Ovary (tissue), 9 donors: ENCODE measurements around the gene ICA1. TPM values are rescaled to one million over a fixed set of nuclear protein-coding genes. Genes with fewer than 3 reads are reported as not detected.

Source experiments
- DNase-seq, 5 donors: peaks; one replicate each; pipeline ENCODE4 v3.0.0-alpha.2; 2019 to 2020
- H3K27ac ChIP-seq, 2 donors: fragments of 200-600 bp; one replicate each; pipeline versions ENCODE4 v1.5.1 to v1.8.0; 2019 to 2022
- H3K27me3 ChIP-seq: fragments of 200-600 bp; one replicate; pipeline ENCODE4 v1.8.0; 2022
- H3K36me3 ChIP-seq: fragments of 200-600 bp; sonication (generic); one replicate; pipeline ENCODE4 v1.5.1; 2019
- H3K4me1 ChIP-seq: one replicate; pipeline ENCODE4 v1.8.1; 2013; ENCODE audit warnings: mild to moderate bottlenecking, moderate library complexity; ENCODE audit not compliant: insufficient read depth
- H3K4me3 ChIP-seq: fragments of 200-600 bp; sonication (generic); one replicate; pipeline ENCODE4 v1.5.1; 2017
- H3K9me3 ChIP-seq, 2 donors: fragments of 200-600 bp in 1 of 2; sonication (generic) in 1 of 2; one replicate each; pipeline versions ENCODE4 v1.5.1 to v1.8.1; 2013 to 2019; ENCODE audit warnings: mild to moderate bottlenecking in 1 of 2, moderate library complexity in 1 of 2
- EP300 ChIP-seq: sonication (generic); formaldehyde crosslinking; IDR thresholded peaks from one replicate; pipeline ENCODE4 v1.6.1; 2017; ENCODE audit warnings: antibody characterized with exemption
- POLR2A ChIP-seq: fragments of 450-650 bp; IDR thresholded peaks from one replicate; pipeline ENCODE4 v1.6.1; 2017; ENCODE audit warnings: antibody characterized with exemption, mild to moderate bottlenecking, moderate library complexity
- WGBS, 3 donors: extraction: QIAGEN DNeasy Blood & Tissue Kit in 1 of 3; methylation state at CpG; one replicate each; pipeline versions ENCODE4 v1.1.5 to v1.1.7; 2013 to 2017; 5-methylcytosine and 5-hydroxymethylcytosine counted together
- intact Hi-C, 4 donors: fragments of 100-400 bp; cut with DNase I; formaldehyde crosslinking; loops; one replicate each; pipeline versions ENCODE4 v1.11.0 to v1.15.1; 2022 to 2023
- polyA plus RNA-seq, 2 donors: library from polyadenylated mRNA; stranded (reverse); fragments of 200-250 nt in 1 of 2; fragments of 350-450 nt in 1 of 2; fragmentation: Illumina TruSeq in 1 of 2; extraction: RNeasy Lipid Tissue Mini Kit (QIAGEN cat#74804) in 1 of 2; gene quantifications; one replicate each; pipeline ENCODE4 v1.2.3, GENCODE V29; 2013 to 2014
- total RNA-seq, 7 donors: library from RNA; depleted of rRNA in 2 of 7; stranded (reverse); fragments of >200 nt in 2 of 7; fragmentation: NEBNext Ultra II Directional in 3 of 7; extraction: Animal tissue kit (Norgen Biotek cat#: 25700) in 3 of 7; gene quantifications; one replicate each; pipeline versions ENCODE4 v1.1.0 to v1.2.4, GENCODE V29; 2016 to 2023
- TF ChIP-seq, protein P1 (sequence below), 3 donors: fragments of 450-650 bp in 2 of 3; fragments of 200-600 bp in 1 of 3; IDR thresholded peaks; one replicate each; pipeline versions ENCODE4 v1.5.1 to v1.8.0; 2016 to 2022; ENCODE audit warnings: antibody characterized with exemption in 3 of 3, mild to moderate bottlenecking in 1 of 3
- donor health status: DM: no; HTN: no; CAD: no; lungs with moderate emphysema.
- donor health status: DM: no; HTN: no; CAD: no.
- donor health status: Bipolar disorder and iron deficiency.
- donor health status: DM: yes; HTN: yes; CAD: no.
- donor health status: DM: no; HTN: no; CAD: no.
- donor health status: DM: yes; HTN: yes; CAD: no.

The ICA1 gene
- total and polyA plus RNA-seq, 9 donors, result 2.1 to 19.4 (median 4.7) TPM

- H3K4me1 ChIP-seq, result no peaks in the 10 kb centered on the region
- 54 to 79% (median 63%) methylated on average over 2 of the region's 2 CpGs for WGBS, 3 donors
- no peak for TF ChIP-seq POLR2A
- TF ChIP-seq EP300, result no peak
- TF ChIP-seq, protein P1, sequence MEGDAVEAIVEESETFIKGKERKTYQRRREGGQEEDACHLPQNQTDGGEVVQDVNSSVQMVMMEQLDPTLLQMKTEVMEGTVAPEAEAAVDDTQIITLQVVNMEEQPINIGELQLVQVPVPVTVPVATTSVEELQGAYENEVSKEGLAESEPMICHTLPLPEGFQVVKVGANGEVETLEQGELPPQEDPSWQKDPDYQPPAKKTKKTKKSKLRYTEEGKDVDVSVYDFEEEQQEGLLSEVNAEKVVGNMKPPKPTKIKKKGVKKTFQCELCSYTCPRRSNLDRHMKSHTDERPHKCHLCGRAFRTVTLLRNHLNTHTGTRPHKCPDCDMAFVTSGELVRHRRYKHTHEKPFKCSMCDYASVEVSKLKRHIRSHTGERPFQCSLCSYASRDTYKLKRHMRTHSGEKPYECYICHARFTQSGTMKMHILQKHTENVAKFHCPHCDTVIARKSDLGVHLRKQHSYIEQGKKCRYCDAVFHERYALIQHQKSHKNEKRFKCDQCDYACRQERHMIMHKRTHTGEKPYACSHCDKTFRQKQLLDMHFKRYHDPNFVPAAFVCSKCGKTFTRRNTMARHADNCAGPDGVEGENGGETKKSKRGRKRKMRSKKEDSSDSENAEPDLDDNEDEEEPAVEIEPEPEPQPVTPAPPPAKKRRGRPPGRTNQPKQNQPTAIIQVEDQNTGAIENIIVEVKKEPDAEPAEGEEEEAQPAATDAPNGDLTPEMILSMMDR (IDR thresholded peaks at IDR 0.05), result no peak
- H3K27ac ChIP-seq, result no peak overlapping the region
- DNase-seq, result no peak
- H3K9me3 ChIP-seq, result no peaks in the 10 kb centered on the region
- H3K36me3 ChIP-seq, result no peaks in the 10 kb centered on the region
- no peak overlapping the region for H3K4me3 ChIP-seq
- H3K27me3 ChIP-seq, result no peaks in the 10 kb centered on the region
- intact Hi-C loops, result no loop called here
Observed at GRCh38 chr7:8205031-8205387, 57.0 kb downstream of the ICA1 start.

DNA sequence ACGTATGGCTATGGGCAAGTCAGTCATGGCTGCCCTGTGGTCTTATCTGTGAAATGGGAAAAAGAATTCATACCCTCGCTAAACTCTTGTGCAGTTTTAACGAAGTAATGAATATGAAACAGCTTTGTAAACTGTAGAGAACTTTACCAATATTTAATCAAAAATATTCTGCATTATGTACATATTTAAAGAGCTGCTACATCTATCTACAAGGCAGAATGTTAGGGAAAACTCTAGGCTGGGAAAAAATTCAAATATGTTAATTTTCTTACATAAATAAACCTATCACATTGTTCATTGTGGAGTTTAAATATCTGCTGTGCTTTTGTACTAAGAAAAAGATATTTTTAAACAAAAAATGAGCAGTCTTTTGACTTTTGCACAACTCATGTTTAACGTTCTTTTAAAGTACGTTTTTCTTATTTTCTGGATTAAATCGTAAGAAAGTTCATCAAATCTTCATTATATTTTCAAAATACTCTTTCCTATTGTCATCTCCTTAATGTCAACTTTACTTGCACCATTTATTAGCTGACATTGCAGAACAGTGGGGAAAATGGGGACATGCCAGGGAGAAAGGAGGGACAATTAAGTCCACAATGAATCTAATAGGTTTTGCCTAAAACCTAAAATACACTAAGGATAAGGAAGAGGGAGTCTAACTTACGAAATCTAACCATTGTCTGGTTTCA lies 57.5 kb downstream of the ICA1 start:
- H3K27me3 ChIP-seq, result no peaks in the 10 kb centered on the region
- WGBS, 3 donors, result 37 to 68% (median 57%) methylated on average over 7 of the region's 7 CpGs

DNA sequence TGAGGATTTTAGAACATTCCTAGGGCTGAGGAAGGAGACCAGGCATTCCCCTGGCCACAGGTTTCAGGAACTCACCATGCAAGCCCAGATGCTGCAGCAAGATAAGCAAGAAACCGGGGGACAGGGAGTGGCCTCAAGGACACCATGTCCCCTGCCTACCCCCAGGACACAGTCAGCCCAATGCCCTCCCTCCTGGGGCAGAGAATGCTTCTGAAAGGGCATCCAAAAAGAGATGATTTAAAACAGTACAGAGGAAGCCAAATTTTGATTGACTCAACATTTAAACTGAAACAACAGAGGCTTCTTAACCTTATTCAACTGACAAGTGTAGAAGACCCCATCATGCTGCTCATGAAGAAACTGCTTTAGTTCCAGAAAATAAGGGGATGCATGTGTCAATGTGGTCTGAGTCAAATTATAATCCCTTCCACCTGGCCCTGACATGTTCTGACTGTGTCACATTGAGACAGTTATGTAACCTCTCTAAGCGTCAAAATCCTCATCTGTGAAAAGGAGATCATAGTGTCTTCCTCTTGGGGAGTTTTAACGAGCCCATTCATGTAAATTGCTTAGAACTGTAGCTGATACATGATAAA lies 60.0 kb downstream of the ICA1 start:
- H3K27me3 ChIP-seq, result no peaks in the 10 kb centered on the region
- H3K4me3 ChIP-seq, result no peak overlapping the region
- intact Hi-C loops, result no loop called here
- no peaks in the 10 kb centered on the region for H3K36me3 ChIP-seq
- H3K4me1 ChIP-seq, result no peaks in the 10 kb centered on the region
- WGBS, 3 donors, result 64 to 65% (median 64%) methylated on average over 3 of the region's 3 CpGs
- DNase-seq, result no peak
- H3K9me3 ChIP-seq, result no peaks in the 10 kb centered on the region
- TF ChIP-seq EP300, result no peak
- TF ChIP-seq, protein P1 (IDR thresholded peaks at IDR 0.05), result no peak
- no peak for TF ChIP-seq POLR2A
- no peak overlapping the region for H3K27ac ChIP-seq

More for the DNA sequence above, 57.5 kb downstream of the ICA1 start:
- TF ChIP-seq, protein P1 (IDR thresholded peaks at IDR 0.05), result no peak
- TF ChIP-seq POLR2A (no peak), EP300 (no peak)
- Histone ChIP-seq H3K4me3 (no peak overlapping the region), H3K36me3 (no peaks in the 10 kb centered on the region), H3K9me3 (no peaks in the 10 kb centered on the region), H3K4me1 (no peaks in the 10 kb centered on the region), H3K27ac (no peak overlapping the region)
- intact Hi-C loops, result no loop called here
- DNase-seq, result no peak

DNA sequence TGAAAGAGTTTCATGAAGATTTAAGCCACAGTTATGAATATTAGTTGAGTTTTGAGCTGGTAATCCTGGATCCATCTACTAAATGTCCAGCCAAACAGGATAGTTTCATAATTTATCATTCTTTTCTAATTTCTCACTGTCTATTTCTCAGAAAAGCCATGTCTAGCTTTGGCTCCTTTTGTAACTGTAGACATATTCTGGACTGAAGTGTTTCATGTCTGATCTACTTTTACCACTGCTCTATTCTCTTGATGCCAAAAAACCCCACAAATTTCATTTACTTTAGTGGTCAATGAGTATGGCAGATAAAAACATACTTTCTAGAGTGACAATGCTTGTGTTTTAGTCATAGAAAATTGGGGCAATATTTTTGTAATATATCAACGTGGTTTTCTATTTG lies 61.2 kb downstream of the ICA1 start:
- DNase-seq, result no peak
- Histone ChIP-seq H3K4me3 (no peak overlapping the region), H3K27me3 (no peaks in the 10 kb centered on the region), H3K36me3 (no peaks in the 10 kb centered on the region), H3K27ac (no peak overlapping the region), H3K9me3 (no peaks in the 10 kb centered on the region), H3K4me1 (no peaks in the 10 kb centered on the region)
- intact Hi-C loops, result no loop called here
- TF ChIP-seq EP300 (no peak), POLR2A (no peak)
- TF ChIP-seq, protein P1 (IDR thresholded peaks at IDR 0.05), result no peak
- WGBS, 3 donors, result 86 to 97% (median 86%) methylated on average over 1 of the region's 1 CpG
